ENCODE data around the gene DMC1. TPM values are rescaled to one million over a fixed set of nuclear protein-coding genes. Genes with fewer than 3 reads are reported as not detected.

Gene DMC1
- total RNA-seq, 4 donors from 2014 or later = 2.1 to 10.8 (median 4.5) TPM

DNA sequence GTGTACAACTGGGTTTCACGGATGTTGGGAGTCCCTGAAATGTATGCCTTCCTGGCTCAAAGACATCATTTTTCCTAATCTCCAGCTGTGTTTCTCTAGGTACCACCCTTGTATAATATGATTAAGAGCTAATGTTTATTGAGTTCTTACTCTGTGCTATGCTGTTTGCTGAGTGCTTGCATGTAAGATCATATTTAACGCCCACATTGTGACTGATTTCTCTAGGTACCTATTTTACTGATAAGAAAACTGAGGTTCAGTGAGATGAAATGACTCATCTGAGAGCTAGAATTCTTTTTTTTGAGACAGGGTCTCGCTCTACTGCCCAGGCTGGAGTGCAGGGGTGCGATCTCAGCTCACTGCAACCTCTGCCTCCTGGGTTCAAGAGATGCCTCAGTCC, 43.6 kb upstream of the DMC1 start:
- Histone ChIP-seq H3K27me3 (no peaks in the 10 kb centered on the region), H3K36me3 (peaks cover 0 to 5% (median 0%) of the 10 kb centered on the region in 3 donors), H3K9me3 (no peaks in the 10 kb centered on the region), H3K27ac (no peak overlapping the region), H3K4me3 (no peak overlapping the region), H3K4me1 (no peaks in the 10 kb centered on the region)
- no peak for TF ChIP-seq EP300 (IDR thresholded peaks at IDR 0.05)
- TF ChIP-seq, protein P1, sequence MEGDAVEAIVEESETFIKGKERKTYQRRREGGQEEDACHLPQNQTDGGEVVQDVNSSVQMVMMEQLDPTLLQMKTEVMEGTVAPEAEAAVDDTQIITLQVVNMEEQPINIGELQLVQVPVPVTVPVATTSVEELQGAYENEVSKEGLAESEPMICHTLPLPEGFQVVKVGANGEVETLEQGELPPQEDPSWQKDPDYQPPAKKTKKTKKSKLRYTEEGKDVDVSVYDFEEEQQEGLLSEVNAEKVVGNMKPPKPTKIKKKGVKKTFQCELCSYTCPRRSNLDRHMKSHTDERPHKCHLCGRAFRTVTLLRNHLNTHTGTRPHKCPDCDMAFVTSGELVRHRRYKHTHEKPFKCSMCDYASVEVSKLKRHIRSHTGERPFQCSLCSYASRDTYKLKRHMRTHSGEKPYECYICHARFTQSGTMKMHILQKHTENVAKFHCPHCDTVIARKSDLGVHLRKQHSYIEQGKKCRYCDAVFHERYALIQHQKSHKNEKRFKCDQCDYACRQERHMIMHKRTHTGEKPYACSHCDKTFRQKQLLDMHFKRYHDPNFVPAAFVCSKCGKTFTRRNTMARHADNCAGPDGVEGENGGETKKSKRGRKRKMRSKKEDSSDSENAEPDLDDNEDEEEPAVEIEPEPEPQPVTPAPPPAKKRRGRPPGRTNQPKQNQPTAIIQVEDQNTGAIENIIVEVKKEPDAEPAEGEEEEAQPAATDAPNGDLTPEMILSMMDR (IDR thresholded peaks at IDR 0.05) = no peak
- no peak for TF ChIP-seq POLR2A (IDR thresholded peaks at IDR 0.05)
- WGBS, 2 donors = 94 to 96% methylated on average over 4 of the region's 4 CpGs
- DNase-seq (ENCODE audit: low spot score in 2 of 2) = no peak

GRCh38 chr22:38612217-38613006, 42.4 kb upstream of the DMC1 start:
- no peaks in the 10 kb centered on the region for H3K4me1 ChIP-seq
- no peaks in the 10 kb centered on the region for H3K9me3 ChIP-seq
- no peak overlapping the region for H3K4me3 ChIP-seq
- 92 to 96% methylated on average over 5 of the region's 5 CpGs for WGBS, 2 donors
- no peak overlapping the region for H3K27ac ChIP-seq
- TF ChIP-seq EP300 (IDR thresholded peaks at IDR 0.05) (no peak), POLR2A (IDR thresholded peaks at IDR 0.05) (no peak)
- TF ChIP-seq, protein P1 (IDR thresholded peaks at IDR 0.05) = no peak
- H3K27me3 ChIP-seq = no peaks in the 10 kb centered on the region
- no peak for DNase-seq (ENCODE audit: low spot score in 2 of 2)
- H3K36me3 ChIP-seq = no peaks in the 10 kb centered on the region

GRCh38 chr22:38611559-38611958, 41.6 kb upstream of the DMC1 start:
- Histone ChIP-seq H3K9me3 (no peaks in the 10 kb centered on the region), H3K4me3 (no peak overlapping the region), H3K4me1 (no peaks in the 10 kb centered on the region), H3K27me3 (no peaks in the 10 kb centered on the region), H3K27ac (no peak overlapping the region), H3K36me3 (no peaks in the 10 kb centered on the region)
- 98 to 99% methylated on average over 5 of the region's 5 CpGs for WGBS, 2 donors
- TF ChIP-seq, protein P1 (IDR thresholded peaks at IDR 0.05) = no peak
- no peak for TF ChIP-seq EP300 (IDR thresholded peaks at IDR 0.05)
- TF ChIP-seq POLR2A (IDR thresholded peaks at IDR 0.05) = no peak
- DNase-seq (ENCODE audit: low spot score in 2 of 2) = no peak

- Histone ChIP-seq H3K27me3 (no peaks in the 10 kb centered on the region), H3K4me3 (no peak overlapping the region), H3K36me3 (no peaks in the 10 kb centered on the region), H3K4me1 (no peaks in the 10 kb centered on the region), H3K9me3 (no peaks in the 10 kb centered on the region), H3K27ac (no peak overlapping the region)
- DNase-seq (ENCODE audit: low spot score in 2 of 2) = no peak
- TF ChIP-seq EP300 (IDR thresholded peaks at IDR 0.05) (no peak), POLR2A (IDR thresholded peaks at IDR 0.05) (no peak)
- TF ChIP-seq, protein P1 (IDR thresholded peaks at IDR 0.05) = no peak
- 87 to 88% methylated on average over 5 of the region's 5 CpGs for WGBS, 2 donors
These were observed 40.3 kb upstream of the DMC1 start for GRCh38 chr22:38610234-38610633.

DNA sequence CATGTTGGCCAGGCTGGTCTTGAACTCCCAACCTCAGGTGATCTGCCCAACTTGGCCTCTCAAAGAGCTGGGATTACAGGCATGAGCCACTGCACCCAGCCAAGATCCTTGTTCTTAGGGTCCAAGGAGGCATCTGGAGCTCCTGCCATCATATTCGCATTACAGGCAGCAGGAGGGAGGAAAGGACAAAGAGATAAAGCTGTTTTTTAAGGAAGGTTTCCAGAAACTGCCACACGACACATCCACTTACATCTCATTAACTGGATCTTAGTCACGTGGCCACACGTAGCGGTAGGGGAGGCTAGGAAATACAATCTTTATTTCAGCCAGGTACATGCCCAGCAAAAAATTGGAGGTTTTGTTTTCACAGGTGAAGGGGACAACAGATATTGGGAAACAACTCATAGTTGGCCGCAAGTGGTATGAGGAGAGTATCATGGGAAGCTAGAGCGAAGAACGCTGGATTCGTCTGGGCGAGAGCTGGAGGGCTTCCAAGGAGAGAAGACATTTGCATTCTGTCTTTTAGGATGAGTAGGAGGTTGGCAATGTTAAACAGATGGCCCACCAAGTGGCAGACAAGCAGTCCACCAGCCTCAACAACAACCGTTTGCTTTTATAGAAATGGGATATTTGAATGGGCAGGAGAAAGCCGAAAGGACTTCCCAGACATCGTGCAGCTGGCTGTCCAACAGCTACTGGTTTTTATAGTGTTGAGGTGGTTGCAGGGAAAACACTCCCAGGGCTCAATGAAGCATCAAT, 39.2 kb upstream of the DMC1 start:
- DNase-seq (ENCODE audit: low spot score in 2 of 2) = no peak
- H3K27me3 ChIP-seq = no peaks in the 10 kb centered on the region
- no peak overlapping the region for H3K4me3 ChIP-seq
- no peak overlapping the region for H3K27ac ChIP-seq
- 80 to 84% methylated on average over 13 of the region's 13 CpGs for WGBS, 2 donors
- no peaks in the 10 kb centered on the region for H3K36me3 ChIP-seq
- H3K9me3 ChIP-seq = no peaks in the 10 kb centered on the region
- TF ChIP-seq, protein P1 (IDR thresholded peaks at IDR 0.05) = no peak
- TF ChIP-seq POLR2A (IDR thresholded peaks at IDR 0.05) (no peak), EP300 (IDR thresholded peaks at IDR 0.05) (no peak)
- H3K4me1 ChIP-seq = no peaks in the 10 kb centered on the region

All from tibial nerve (tissue), 4 donors.